ENCODE measurements around the gene POLR3G. TPM values are rescaled to one million over a fixed set of nuclear protein-coding genes. Genes with fewer than 3 reads are reported as not detected.

POLR3G gene
- total RNA-seq, 1 donor from 2014 or later, result 5.3 TPM

GRCh38 chr5:90495146-90495545 lies 20.5 kb downstream of the POLR3G start:
- DNase-seq (ENCODE audit: low read depth), result no peak

- no peak for DNase-seq (ENCODE audit: low read depth)
Measured at GRCh38 chr5:90503596-90503995, 28.9 kb downstream of the POLR3G start.

- DNase-seq (ENCODE audit: low read depth), result no peak
Measured at GRCh38 chr5:90504743-90505142, 30.1 kb downstream of the POLR3G start.

- DNase-seq (ENCODE audit: low read depth), result no peak
Measured at GRCh38 chr5:90506221-90506620, 31.6 kb downstream of the POLR3G start.

GRCh38 chr5:90510438-90510837 lies 35.8 kb downstream of the POLR3G start:
- DNase-seq (ENCODE audit: low read depth), result no peak

- DNase-seq (ENCODE audit: low read depth), result no peak
Measured at GRCh38 chr5:90514520-90514919, 39.9 kb downstream of the POLR3G start.

GRCh38 chr5:90518661-90519060 lies 44.0 kb downstream of the POLR3G start:
- DNase-seq (ENCODE audit: low read depth), result no peak

- DNase-seq (ENCODE audit: low read depth), result no peak
Measured at GRCh38 chr5:90519081-90519480, 44.4 kb downstream of the POLR3G start.

- peak; percentile 21 for DNase-seq (ENCODE audit: low read depth)
Measured at GRCh38 chr5:90528601-90529193, 54.0 kb downstream of the POLR3G start.

- peak; percentile 97 for DNase-seq (ENCODE audit: low read depth)
Measured at GRCh38 chr5:90529194-90529938, 54.7 kb downstream of the POLR3G start, which contains the start of gene LYSMD3. TSS of gene LYSMD3 (minus strand) at chr5:90529584. CDS start at chr5:90525289, 4,295 bp downstream.

- peak; percentile 85 for DNase-seq (ENCODE audit: low read depth)
Measured at GRCh38 chr5:90529939-90530677, 55.4 kb downstream of the POLR3G start.

GRCh38 chr5:90530736-90531487 lies 56.2 kb downstream of the POLR3G start:
- DNase-seq (ENCODE audit: low read depth), result peak; percentile 6

- DNase-seq (ENCODE audit: low read depth), result no peak
Measured at GRCh38 chr5:90533794-90534193, 59.1 kb downstream of the POLR3G start.

- DNase-seq (ENCODE audit: low read depth), result no peak
Measured at GRCh38 chr5:90534922-90535321, 60.3 kb downstream of the POLR3G start.

GRCh38 chr5:90542827-90543519 lies 68.3 kb downstream of the POLR3G start:
- DNase-seq (ENCODE audit: low read depth), result no peak

GRCh38 chr5:90545511-90545910 lies 70.8 kb downstream of the POLR3G start:
- DNase-seq (ENCODE audit: low read depth), result no peak

- no peak for DNase-seq (ENCODE audit: low read depth)
Measured at GRCh38 chr5:90546216-90546837, 71.7 kb downstream of the POLR3G start.

- no peak for DNase-seq (ENCODE audit: low read depth)
Measured at GRCh38 chr5:90547072-90547536, 72.4 kb downstream of the POLR3G start.

GRCh38 chr5:90548069-90548593 lies 73.5 kb downstream of the POLR3G start:
- DNase-seq (ENCODE audit: low read depth), result peak; percentile 25

GRCh38 chr5:90549223-90549622 lies 74.6 kb downstream of the POLR3G start:
- DNase-seq (ENCODE audit: low read depth), result no peak

Measured in myocyte (in vitro differentiated cells).